ENCODE data around the gene GPBP1. TPM values are rescaled to one million over a fixed set of nuclear protein-coding genes. Genes with fewer than 3 reads are reported as not detected.
"Not testable (repeated sequence)": the region's sequence is repeated elsewhere in the genome, so short reads cannot be mapped to it uniquely, and the experiment has no call there.

Gene GPBP1
- total RNA-seq, 1 donor from 2014 or later, result 91.2 TPM

DNA sequence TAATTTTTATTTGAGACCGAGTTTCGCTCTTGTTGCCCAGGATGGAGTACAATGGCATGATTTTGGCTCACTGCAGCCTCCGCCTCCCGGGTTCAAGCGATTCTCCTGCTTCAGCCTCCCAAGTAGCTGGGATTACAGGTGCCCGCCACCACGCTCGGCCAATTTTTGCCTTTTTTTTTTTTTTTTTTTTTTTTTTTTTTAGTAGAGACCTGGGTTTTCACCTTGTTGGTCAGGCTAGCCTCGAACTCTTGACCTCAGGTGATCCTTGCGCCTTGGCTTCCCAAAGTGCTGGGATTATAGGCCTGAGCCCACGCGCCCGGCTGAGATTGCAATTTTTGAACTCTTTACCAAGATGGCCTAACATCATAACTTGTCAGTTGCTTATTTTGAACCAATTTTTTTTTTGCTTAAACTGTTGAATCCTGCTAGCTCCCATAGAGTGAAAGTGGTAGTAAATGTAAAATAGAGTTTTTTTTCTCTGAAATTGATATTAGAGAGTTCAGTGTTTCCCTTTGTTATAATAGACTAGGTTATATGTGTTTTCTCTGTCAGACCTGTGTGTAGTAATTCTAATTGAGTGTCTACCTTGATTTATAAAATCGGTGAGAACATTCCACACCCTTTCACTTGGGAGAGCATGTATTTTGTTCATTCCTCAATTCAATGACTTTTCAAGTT lies 3.8 kb downstream of the GPBP1 start:
- DNase-seq (ENCODE audit: low read depth), result no peak

DNA sequence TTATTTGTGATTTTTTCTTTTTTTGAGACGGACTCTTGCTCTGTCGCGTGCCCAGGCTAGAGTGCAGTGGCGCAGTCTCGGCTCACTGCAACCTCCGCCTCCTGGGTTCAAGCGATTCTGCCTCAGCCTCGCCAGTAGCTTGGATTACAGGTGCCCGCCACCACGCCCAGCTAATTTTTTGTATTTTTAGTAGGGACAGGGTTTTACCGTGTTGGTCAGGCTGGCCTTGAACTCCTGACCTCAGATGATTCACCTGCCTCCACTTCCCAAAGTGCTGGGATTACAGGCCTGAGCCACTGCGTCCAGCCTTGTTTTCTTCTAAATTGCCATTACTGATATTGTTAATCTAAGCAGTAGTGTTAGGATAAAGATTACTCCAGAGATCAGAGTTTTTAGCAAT lies 4.4 kb downstream of the GPBP1 start:
- not testable (repeated sequence) for DNase-seq (ENCODE audit: low read depth)

DNA sequence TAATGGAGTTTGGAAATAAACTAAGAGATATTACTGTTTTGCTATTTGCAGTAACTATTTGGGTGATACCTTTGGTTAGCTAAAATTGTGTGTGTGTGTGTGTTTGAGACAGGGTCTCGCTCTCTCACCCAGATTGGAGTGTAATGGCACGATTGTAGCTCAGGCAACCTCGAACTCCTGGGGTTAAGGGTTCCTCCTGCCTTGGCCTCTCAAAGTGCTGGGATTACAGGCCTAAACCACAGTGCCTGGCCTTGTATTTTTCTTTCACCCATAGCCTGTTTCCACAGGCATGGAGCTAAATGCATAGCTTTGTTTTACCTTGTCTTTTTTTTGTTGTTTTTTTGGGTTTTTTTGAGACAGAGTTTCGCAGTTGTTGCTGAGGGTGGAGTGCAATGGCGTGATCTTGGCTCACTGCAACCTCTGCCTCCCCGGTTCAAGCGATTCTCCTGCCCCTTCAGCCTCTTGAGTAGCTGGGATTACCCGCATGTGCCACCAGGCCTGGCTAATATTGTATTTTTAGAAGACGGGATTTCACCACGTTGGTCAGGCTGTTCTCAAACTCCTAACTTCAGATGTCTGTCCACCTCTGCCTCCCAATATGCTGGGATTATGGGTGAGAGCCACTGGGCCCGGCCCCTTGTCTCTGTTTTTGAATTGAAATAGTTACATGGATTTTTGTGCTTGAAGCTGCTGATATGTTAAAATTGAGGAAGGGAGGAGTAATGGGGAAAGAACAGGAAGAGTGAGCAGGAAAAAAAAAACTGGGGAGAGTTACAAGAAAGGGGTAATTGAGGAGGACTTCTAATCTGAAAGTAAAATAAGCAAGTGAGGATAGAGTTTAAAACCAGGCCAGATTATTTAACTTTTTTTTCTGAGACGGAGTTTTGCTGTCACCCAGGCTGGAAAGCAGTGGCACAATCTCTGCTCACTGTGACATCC lies 5.7 kb downstream of the GPBP1 start:
- no peak for DNase-seq (ENCODE audit: low read depth)

DNA sequence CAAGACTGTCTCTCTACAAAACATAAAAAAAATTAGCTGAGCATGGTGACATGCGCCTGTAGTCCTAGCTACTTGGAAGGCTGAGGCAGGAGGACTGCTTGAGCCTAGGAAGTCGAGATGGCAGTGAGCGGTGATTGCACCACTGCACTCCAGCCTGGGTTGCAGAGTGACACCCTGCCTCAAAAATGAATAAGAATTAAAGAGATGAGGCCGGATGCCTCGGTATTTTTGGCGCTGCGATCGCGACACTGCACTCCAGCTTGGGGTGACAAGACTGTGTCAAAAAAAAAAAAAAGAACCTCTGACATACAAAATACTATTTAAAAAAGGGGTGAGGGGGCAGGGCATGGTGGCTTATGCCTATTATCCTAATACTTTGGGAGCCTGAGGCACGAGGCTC lies 7.3 kb downstream of the GPBP1 start:
- no peak for DNase-seq (ENCODE audit: low read depth)

DNA sequence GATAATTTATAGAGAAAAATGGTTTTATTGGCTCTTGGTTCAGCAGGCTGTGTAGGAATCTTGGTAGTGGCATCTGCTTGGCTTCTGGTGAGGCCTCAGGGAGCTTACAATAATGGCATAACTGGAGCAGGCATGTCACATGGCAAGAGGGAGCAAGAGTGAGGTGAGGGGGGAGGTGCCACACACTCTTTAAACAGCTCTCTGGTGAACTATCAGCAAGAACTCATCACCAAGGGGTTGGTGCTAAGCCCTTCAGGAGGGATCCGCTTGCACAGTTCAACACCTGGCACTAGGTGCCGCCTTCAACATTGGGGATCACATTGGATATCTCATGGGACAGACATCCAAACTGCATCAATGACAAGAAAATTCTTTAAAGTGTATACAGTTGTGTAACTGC lies 10.5 kb downstream of the GPBP1 start:
- DNase-seq (ENCODE audit: low read depth), result no peak

DNA sequence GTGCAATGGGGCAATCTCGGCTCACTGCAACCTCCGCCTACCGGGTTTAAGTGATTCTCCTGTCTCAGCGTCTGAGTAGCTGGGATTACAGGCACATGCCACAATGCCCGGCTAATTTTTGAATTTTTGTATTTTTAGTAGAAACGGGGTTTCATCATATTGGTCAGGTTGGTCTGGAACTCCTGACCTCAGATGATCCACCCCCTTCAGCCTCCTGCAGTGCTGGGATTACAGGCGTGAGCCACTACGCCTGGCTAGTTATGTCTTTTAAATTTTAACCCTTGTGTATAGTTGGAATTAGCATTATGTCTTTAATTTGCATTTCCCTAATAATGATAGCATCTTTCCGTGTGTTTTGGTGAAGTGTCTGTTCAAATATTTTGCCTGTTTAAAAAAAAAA lies 11.5 kb downstream of the GPBP1 start:
- peak; percentile 36 for DNase-seq (ENCODE audit: low read depth)

DNA sequence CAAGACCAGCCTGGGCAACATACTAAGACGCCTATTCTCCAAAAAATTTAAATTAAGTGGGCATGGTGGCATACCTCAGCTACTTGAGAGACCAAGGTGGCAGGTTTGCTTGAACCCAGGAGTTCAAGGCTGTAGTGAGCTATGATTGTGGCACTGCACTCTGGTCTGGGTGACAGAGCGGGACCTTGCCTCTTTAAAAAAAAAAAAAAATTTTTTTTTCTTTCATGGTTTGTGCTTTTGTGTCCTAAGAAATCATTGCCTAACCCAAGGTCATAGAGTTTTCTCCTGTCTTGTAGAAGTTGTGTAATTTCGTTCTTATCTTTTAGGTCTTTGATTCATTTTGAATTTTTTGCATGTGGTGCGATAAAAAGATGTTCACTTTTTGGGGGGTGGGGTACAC lies 12.3 kb downstream of the GPBP1 start:
- DNase-seq (ENCODE audit: low read depth), result peak; percentile 44

DNA sequence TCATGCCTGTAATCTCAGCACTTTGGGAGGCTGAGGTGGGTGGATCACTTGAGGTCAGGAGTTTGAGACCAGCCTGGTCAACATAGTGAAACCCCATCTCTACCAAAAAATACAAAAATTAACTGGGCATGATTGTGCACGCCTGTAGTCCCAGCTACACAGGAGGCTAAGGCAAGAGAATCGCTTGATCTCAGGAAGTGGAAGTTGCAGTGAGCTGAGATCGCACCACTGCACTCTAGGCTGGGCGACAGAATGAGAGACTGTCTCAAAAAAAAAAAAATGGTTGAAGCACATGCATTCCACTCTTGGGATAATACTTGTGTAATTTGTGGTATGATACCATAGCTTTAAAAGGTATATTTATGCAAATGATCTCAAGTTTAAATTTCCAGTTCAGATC lies 14.1 kb downstream of the GPBP1 start:
- not testable (repeated sequence) for DNase-seq (ENCODE audit: low read depth)

DNA sequence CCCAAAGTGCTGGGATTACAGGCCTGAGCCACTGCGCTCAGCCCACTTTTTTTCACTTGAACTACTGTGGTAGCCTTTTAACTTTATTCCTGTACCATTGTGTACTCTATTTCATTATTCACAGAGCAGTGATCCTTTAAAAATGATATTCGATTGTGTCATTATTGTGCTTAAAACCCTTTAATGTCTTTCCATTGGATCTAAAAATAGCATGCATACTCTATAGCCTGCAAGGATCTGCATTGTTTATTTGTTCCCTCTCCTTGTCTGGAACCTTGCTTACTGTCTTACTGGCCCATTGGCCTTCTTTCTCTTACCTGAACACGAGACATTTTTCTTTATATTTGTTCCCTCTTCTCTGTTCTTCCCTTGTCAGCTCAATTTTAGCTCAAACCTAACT lies 15.7 kb downstream of the GPBP1 start:
- DNase-seq (ENCODE audit: low read depth), result no peak

DNA sequence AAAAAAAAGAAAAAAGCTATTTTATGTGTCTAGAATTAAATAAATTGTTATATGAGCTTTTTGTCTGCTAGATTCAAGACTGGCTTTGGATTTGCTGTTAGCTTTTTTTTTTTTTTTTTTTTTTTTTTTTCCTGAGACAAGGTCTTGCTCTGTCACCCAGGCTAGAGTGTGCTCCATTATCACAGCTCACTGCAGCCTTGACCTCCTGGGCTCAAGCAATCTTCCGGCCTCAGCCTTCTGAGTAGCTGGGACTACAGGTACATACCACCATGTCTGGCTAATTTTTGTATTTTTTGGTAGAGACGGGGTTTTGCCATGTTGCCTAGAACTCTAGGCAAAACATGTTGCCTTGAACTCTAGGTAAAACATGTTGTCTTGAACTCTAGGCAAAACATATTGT lies 16.7 kb downstream of the GPBP1 start:
- DNase-seq (ENCODE audit: low read depth), result no peak

DNA sequence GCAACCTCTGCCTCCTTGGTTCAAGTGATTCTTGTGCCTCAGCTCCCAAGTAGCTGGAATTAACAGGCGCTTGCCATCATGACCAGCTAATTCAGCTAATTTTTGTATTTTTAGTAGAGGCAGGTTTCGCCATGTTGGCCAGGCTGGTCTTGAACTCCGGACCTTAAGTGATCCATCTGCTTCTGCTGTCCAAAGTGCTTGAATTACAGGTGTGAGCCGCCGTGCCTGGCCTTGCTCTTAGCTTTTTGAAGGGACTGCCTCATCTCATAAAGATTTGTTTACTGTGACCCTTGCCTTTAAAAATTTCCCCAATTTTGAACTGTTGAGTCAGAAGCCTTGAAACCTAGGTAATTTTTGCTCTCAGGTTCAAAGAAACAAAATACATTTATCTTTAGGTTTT lies 17.3 kb downstream of the GPBP1 start:
- DNase-seq (ENCODE audit: low read depth), result no peak

DNA sequence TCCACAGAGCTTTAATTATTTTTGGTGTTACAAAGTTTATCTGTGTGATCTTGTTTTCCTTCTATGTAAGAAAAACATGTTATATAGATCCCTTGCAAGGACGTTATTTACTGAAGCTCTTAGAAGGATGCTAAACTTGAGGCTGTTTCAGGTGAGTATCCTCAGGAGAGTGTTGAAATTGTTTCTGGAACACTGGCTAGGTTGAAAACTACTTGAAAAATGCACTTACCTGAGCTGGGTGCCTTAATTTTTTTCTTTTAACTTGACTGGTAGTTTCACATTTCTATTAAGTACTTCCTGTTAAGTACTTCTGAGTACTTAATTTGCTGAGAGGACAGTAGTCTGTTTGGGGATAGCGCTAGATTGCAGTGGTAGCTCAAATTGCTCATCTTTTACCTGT lies 18.1 kb downstream of the GPBP1 start:
- DNase-seq (ENCODE audit: low read depth), result no peak

DNA sequence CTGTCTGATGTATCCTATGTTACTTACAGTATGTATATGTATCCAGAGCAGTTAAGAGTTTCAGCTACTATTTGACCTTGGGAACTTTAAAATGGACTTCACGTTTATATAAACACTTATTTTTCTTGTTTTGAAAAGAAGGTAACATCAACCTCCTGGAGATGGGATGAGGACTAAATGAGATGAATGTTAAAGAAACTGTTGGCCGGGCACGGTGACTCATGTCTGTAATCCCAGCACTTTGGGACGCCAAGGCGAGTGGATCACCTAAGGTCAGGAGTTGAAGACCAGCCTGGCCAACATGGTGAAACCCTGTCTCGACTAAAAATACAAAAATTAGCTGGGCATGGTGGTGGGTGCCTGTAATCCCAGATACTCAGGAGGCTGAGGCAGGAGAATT lies 19.0 kb downstream of the GPBP1 start:
- DNase-seq (ENCODE audit: low read depth), result not testable (repeated sequence)

DNA sequence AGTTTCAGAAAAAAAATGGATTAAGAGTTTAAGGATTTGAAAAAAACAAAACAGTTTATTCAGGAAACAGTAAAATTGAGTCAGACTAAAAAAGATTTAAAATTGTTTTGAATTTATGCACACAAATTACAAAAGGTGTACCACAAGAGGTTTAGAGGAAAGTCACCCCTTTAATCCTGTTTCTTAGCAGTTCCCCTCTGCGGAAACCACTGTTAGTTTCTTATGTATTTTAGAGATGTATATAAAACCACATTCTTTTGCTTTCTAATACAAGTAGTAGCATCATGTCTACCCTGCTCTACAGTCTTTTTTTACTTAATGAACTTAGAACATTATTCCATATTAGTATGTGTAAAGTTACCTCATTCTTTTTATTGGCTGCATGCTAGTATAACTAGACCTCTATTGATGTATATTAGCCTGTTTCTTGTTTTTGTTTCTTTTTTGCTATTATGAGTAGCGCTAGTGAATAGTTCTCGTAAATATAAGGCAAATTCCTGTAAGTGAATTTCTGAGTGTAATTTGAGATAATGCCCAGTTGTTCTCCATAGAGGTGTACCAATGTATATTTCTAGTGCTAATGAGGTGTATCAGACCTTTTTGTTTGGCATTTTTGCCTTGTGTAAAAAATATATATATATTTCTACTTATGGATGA lies 20.0 kb downstream of the GPBP1 start:
- DNase-seq (ENCODE audit: low read depth), result no peak

DNA sequence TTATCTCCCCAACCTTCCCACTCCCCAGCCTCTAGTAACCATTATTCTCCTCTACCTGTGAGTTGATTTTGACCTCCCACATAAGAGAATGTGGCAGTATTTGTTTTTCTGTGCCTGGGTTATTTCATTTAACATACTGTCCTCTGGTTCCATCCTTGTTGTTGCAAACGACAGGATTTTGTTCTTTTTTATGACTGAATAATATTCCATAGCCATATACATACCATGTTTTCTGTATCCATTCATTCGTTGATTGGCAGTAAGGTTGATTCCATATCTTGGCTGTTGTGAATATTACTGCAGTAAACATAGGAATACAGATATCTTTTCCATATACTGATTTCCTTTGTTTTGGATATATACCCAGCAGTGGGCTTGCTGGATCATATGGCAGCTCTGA lies 20.8 kb downstream of the GPBP1 start:
- no peak for DNase-seq (ENCODE audit: low read depth)

DNA sequence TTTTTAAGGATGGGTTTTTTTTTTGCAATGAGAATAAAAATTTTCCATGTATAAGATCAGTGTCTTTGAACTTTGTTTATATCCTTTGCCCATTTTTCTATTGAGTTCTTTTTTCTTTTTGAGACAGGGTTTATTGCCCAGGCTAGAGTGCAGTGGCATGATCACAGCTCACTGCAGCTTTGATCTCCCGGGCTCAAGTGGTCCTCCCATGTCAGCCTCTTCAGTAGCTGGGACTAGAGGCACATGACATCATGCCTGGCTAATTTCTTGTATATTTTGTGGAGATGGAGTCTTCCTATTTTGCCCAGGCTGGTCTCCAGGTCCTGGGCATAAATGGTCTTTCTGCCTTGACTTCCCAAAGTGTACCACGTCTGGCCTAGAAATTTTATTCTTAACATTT lies 21.2 kb downstream of the GPBP1 start:
- DNase-seq (ENCODE audit: low read depth), result no peak

DNA sequence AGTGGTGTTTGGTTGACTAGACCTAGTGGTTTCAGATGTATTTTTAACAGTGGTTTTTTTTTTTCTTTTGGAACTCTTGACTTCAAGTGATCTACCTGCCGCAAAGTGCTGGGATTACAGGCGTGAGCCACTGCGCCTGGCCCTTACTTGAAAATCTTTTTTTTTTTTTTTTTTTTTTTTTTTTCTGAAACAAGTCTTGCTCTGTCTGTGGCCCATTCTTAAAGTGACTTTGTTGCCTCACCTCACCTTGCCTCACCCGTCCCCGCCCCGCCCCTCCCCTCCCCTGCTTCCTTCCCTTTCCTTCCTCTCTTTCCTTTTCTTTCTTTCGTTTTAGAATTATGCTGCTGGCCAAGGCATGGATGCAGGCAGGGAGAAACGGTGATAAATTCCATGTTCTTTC lies 26.0 kb downstream of the GPBP1 start:
- DNase-seq (ENCODE audit: low read depth), result no peak

DNA sequence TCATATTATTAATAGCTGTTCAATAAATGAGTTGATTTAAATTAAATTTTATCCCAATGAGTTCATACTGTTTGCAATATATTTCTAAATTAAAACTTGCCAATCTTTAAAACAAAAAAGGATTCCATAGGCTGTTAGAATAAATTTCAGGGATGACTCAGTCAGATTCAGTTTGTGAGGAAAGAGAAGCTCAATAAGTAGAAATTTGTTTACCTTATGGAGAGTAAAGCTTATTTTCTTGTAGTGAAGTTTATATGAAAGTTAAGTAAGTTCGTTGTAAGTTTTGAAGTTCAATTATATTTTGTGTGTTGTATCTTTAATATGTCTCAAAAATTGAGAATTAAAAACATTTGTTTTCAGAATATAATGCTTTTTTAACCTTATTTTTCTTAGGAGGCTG lies 29.0 kb downstream of the GPBP1 start:
- DNase-seq (ENCODE audit: low read depth), result no peak

DNA sequence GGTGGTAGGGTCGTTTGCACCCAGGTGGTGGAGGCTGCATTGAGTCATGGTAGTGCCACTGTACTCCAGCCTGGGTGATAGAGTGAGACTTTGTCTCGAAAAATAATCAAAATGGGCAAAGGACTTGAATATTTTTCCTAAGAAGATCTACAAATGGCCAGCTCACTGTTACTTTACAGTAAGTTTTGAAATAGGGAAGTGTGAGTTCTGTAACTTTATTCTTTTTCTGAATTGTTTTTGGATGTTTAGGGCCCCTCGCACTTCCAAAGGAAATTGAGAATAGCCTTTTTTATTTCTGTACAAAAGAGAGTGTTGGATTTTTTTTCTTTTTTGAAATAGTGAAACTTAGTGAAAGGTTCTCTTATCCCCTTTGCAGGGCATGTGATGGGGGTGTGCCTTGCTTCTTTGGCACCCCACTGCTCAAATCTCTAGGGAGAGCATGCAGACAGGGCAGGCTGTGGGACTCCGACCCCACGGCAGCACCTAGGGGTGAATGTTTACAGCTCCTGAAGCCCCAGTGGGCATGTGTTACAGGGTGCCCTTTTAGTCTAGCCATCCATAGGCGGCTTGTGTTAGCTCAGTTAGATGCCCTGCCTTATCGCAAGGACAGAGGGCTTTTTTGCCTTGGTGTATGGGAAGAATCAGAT lies 33.3 kb downstream of the GPBP1 start:
- DNase-seq (ENCODE audit: low read depth), result no peak

DNA sequence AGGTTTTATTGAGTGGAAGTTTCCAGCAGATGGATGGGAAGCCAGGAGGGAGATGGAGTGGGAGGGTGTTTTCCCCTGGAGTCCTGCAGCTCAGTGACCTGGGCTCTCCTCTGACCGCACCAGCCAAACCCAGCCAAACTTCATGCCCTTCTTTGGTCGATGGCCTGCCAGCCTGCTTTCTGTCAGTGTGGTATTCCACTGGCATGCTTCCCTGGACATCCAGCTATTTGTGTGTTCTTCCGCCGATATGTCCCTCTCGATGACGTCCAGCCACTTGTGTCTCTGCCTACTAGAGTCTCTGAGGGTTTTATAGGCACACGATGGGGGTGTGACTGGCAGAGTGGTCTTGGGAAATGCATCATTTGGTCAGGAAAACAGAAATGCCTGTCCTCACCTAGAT lies 33.8 kb downstream of the GPBP1 start:
- DNase-seq (ENCODE audit: low read depth), result no peak

DNA sequence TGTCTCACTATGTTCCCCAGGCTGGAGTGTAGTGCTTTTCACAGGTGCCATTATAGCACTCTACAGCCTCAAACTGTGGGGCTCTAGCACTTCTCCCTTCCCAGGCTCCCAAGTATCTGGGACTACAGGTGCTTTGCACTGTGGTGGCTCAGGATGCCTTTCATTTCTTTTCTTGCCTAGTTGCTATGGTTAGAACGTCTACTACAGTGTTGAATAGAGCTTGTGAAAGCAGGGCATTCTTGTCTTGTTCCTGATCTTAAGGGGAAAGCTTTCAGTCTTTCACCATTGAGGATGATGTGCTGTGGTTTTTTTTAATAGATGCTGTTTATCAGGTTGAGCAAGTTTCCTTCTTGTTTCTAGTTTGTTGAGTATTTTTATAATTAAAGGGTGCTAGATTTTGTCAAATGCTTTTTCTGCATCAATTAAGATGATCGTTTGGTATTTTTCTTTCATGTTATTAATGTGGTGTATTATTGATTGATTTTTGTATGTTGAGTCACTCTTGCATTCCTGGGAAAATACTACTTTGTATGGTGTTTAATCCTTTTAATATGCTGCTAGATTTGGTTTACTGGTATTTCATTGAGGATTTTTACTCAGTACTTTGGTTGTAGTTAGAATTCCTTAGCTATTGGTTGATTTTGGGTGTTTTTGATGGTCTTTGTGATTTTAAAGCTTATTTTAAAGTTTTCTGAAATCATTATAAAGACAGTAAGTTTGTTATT lies 35.6 kb downstream of the GPBP1 start:
- peak; percentile 54 for DNase-seq (ENCODE audit: low read depth)

DNA sequence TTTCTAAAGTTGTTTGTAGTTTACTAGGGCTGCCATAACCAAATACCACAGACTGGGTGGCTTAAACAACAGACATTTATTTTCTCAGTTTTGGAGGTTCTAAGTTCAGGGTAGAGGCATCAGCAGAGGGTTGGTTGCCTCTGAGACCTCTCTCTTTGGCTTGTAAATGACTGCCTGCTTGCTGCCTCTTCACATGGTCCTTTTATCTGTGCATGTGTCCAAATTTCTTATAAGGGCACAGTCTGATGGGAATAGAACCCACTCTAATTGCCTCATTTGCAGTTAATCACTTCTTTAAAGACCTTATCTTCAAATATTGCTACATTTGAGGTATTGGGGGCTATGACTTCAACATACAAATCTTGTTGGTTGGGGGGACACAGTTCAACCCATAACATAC lies 36.8 kb downstream of the GPBP1 start:
- no peak for DNase-seq (ENCODE audit: low read depth)

All from renal cortical epithelial cell (primary cell).